C4-2B (cell line): Measurements from ENCODE around the gene TBKBP1.

Experiments
- ZFX ChIP-seq: fragments of 450-650 bp; IDR thresholded peaks from 2 replicates; pipeline ENCODE4 v1.6.1; 2017
- TF ChIP-seq, protein P1 (sequence below): fragments of 450-650 bp; conservative IDR thresholded peaks from 2 replicates; pipeline ENCODE4 v1.5.1; 2017; ENCODE audit warnings: mild to moderate bottlenecking

DNA sequence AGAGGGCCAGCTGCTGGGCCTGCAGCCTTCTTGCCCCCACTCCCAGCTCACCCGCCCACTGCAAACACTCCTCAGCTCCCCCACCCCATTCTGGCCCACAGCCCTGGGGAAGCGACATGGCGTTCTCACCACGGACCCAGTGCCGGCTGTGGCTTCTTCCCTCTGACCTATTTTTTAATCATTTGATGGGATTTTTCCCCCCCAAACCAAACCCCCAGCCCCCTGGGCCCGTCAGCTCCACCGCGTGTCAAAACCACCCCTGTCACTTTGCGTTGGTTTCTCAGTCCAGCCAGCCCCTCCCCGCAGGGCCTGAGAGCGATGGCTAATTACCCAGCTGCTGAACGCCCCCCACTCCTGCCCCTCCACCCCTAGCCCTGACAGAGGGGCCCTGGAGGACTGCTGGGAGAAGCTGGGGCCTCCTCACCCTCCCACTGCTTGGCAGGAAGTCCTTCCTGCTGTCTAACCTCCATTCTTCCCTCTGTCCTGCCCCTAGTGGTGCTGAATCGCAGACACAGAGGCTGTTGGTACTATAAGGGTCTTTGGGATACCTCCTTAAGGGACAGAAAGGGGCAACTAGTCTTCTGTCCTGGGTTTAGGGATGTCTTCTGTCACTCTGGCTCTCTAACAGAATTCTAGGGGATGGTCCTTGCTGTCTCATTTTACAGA lies 31.6 kb downstream of the TBKBP1 start:
- TF ChIP-seq, protein P1, sequence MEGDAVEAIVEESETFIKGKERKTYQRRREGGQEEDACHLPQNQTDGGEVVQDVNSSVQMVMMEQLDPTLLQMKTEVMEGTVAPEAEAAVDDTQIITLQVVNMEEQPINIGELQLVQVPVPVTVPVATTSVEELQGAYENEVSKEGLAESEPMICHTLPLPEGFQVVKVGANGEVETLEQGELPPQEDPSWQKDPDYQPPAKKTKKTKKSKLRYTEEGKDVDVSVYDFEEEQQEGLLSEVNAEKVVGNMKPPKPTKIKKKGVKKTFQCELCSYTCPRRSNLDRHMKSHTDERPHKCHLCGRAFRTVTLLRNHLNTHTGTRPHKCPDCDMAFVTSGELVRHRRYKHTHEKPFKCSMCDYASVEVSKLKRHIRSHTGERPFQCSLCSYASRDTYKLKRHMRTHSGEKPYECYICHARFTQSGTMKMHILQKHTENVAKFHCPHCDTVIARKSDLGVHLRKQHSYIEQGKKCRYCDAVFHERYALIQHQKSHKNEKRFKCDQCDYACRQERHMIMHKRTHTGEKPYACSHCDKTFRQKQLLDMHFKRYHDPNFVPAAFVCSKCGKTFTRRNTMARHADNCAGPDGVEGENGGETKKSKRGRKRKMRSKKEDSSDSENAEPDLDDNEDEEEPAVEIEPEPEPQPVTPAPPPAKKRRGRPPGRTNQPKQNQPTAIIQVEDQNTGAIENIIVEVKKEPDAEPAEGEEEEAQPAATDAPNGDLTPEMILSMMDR = no peak; the same call in 1 of the 2 replicates
- no peak for TF ChIP-seq ZFX
